Activated T-helper 2 cell treated with anti-CD3 and anti-CD28 coated beads, Interferon-gamma antibody, Interleukin-2, Interleukin-4, amounts not matched to agents 10 μg/mL and 5 μg/mL and 100 μg/mL, durations not matched to agents 14 hours and 24 hours and 36 hours (primary cell): ENCODE results near the gene TOMM22. TPM values are rescaled to one million over a fixed set of nuclear protein-coding genes. Genes with fewer than 3 reads are reported as not detected.

Source experiments
- DNase-seq: peaks from one replicate; pipeline ENCODE4 v3.0.0; 2021; ENCODE audit warnings: low spot score
- H3K27ac Mint-ChIP-seq: one replicate; pipeline ENCODE4 v1.8.0; 2021; ENCODE audit warnings: mixed read lengths
- H3K27me3 Mint-ChIP-seq: one replicate; pipeline ENCODE4 v1.8.0; 2021; ENCODE audit warnings: low read depth, mixed read lengths
- H3K36me3 Mint-ChIP-seq: one replicate; pipeline ENCODE4 v1.8.0; 2021; ENCODE audit warnings: low read depth, mixed read lengths
- H3K4me1 Mint-ChIP-seq: one replicate; pipeline ENCODE4 v1.8.0; 2021; ENCODE audit warnings: low read depth, mixed read lengths
- H3K4me3 Mint-ChIP-seq: one replicate; pipeline ENCODE4 v1.8.0; 2021; ENCODE audit warnings: low read depth, mild to moderate bottlenecking, moderate library complexity, mixed read lengths
- H3K9me3 Mint-ChIP-seq: one replicate; pipeline ENCODE4 v1.8.0; 2021; ENCODE audit warnings: mixed read lengths
- intact Hi-C: fragments of 100-400 bp; cut with micrococcal nuclease; formaldehyde crosslinking; loops from one replicate; pipeline ENCODE4 v1.15.1; 2023
- total RNA-seq: library from RNA; stranded (reverse); gene quantifications from 2 replicates; pipeline ENCODE4 v1.2.3, GENCODE V29; 2022

The TOMM22 gene
- total RNA-seq, 1 donor from 2014 or later, result 128 TPM

DNA sequence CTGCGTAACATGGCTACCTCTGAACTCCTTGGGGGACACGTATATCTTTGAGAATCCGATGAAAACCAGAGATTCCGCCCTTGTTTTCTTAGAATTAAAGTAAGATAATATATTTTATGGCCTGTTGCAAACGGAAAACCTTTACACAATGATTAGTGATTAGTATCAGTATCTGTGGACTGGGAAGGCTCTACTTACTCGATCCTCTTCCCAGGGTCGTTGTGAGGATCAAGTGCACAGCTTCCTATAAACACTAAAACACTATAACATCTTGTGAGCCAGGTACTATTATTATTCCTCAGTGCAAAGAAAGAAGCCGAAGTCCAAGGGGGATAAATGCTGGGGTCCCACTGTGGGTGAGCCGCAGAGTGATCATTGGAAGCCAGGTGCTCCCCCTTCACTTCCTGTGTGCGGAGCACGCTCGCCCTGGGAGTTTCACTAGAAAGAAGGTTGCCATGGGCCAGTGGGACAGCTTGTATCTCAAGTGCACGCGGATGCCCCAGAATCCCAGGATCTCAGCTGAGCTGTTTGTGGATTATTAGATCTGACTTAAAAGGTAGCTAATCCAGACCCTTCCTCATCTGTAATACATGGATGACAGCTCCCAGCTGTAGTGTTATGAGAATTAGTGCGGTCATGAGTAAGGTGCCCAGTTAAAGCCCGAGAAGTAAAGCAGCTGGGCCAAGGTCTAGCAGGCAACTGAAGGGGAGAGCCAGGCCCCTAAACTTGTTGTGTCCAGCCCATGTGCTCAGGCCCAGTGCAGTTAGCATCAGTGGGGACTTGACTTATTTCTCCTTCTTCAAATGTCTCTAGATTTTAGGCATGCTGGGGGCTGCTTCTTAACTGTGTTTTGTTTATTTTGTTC, 24.5 kb upstream of the TOMM22 start:
- H3K4me3 Mint-ChIP-seq, result peak overlapping the region; percentile 85

DNA sequence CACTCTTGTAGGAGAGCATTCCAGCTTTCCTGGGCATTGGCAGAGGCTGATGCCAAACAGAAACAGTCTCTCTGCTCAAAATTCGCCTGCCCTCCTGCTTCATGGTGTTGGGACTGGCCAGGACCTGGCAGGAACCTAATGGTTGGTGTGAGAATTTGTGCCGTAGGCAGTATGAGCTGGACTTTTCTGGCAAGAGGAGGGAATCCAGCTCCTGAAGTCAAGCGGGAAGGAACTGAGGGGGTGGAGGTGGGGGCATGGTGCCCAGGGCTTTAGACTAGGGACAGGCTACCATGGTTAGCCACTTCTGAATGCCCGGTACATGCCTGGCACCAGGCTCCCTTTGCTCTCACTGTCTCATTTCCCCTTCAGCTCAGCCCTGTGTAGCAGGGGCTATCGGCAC, 6.9 kb upstream of the TOMM22 start:
- no peaks in the 10 kb centered on the region for H3K9me3 Mint-ChIP-seq
- H3K27me3 Mint-ChIP-seq, result no peaks in the 10 kb centered on the region
- DNase-seq, result no peak
- H3K36me3 Mint-ChIP-seq, result peaks cover 27% of the 10 kb centered on the region
- H3K27ac Mint-ChIP-seq, result no peak overlapping the region
- intact Hi-C loops, result no loop called here
- no peaks in the 10 kb centered on the region for H3K4me1 Mint-ChIP-seq
- H3K4me3 Mint-ChIP-seq, result no peak overlapping the region

More for the DNA sequence above, 24.5 kb upstream of the TOMM22 start:
- DNase-seq, result peak; percentile 40
- Mint-ChIP-seq H3K27ac (peak overlapping the region; percentile 87), H3K36me3 (no peaks in the 10 kb centered on the region), H3K4me1 (peaks cover 10% of the 10 kb centered on the region), H3K27me3 (no peaks in the 10 kb centered on the region), H3K9me3 (no peaks in the 10 kb centered on the region)
- intact Hi-C loops, result loop anchor here (2.0 kb wide), 1 partner anchor 48 kb away; the partner anchor contains the start of gene GTPBP1

DNA sequence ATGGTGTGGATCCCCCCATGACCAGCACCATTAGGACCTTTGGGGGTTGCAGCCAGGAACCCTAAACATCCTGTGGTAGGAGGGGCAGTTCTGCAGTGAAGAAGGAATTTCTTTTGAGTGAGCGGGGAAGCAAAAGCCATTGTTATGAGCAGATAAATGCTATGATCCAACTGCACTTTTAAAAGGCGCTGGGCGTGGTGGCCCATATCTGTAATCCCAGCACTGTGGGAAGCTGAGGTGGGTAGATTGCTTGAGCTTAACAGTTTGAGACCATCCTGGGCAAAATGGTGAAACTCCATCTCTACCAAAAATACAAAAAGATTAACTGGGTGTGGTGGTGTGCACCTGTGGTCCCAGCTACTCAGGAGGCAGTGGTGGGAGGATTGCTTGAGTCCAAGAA, 5.9 kb upstream of the TOMM22 start:
- DNase-seq, result no peak
- no peak overlapping the region for H3K4me3 Mint-ChIP-seq
- no peaks in the 10 kb centered on the region for H3K9me3 Mint-ChIP-seq
- H3K36me3 Mint-ChIP-seq, result peaks cover 25% of the 10 kb centered on the region
- no peak overlapping the region for H3K27ac Mint-ChIP-seq
- intact Hi-C loops, result no loop called here
- no peaks in the 10 kb centered on the region for H3K27me3 Mint-ChIP-seq
- H3K4me1 Mint-ChIP-seq, result no peaks in the 10 kb centered on the region

DNA sequence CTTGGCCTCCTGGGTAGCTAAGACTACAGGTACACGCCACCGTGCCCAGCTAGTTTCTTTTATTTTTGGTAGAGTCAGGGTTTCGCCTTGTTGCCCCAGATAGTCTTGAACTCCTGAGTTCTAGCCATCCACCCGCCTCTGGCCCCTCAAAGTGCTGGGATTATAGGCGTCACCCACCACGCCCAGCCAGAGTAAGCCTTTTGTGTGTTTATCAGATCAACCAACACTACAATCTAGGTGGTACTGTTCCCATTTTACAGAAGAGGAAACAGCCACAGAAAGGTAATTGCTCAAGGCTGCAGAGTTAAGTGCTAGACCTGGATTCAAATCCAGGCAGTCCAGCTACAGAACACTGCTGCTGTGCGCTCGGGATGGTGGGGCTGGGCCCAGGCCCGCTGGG, 3.1 kb downstream of the TOMM22 start:
- no peaks in the 10 kb centered on the region for H3K9me3 Mint-ChIP-seq
- peaks cover 11% of the 10 kb centered on the region for H3K4me1 Mint-ChIP-seq
- no peaks in the 10 kb centered on the region for H3K27me3 Mint-ChIP-seq
- DNase-seq, result no peak
- no peak overlapping the region for H3K27ac Mint-ChIP-seq
- H3K36me3 Mint-ChIP-seq, result peaks cover 78% of the 10 kb centered on the region
- intact Hi-C loops, result no loop called here
- no peak overlapping the region for H3K4me3 Mint-ChIP-seq

DNA sequence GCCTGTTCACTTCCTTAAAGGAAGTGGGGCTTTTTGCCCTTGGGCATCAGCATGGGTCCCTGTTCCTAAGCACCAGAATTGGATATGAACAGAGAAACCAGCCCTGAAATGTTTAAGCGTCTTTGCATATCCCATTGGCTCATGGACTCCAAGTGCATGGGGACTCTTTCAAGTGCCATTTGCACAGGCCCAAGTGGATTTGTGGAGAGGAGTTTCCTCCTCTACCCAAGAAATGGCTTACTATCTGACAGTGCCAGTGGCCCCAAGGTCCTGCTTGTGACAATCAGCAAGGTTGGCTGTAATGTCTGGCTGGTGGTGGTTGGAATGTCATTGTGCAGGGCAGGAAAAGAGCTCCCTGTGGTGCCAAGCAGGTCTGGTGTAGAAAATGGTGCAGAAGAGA, 4.0 kb downstream of the TOMM22 start:
- no peaks in the 10 kb centered on the region for H3K9me3 Mint-ChIP-seq
- no peak overlapping the region for H3K27ac Mint-ChIP-seq
- peaks cover 11% of the 10 kb centered on the region for H3K4me1 Mint-ChIP-seq
- no peak for DNase-seq
- H3K4me3 Mint-ChIP-seq, result no peak overlapping the region
- peaks cover 84% of the 10 kb centered on the region for H3K36me3 Mint-ChIP-seq
- no peaks in the 10 kb centered on the region for H3K27me3 Mint-ChIP-seq
- intact Hi-C loops, result no loop called here

DNA sequence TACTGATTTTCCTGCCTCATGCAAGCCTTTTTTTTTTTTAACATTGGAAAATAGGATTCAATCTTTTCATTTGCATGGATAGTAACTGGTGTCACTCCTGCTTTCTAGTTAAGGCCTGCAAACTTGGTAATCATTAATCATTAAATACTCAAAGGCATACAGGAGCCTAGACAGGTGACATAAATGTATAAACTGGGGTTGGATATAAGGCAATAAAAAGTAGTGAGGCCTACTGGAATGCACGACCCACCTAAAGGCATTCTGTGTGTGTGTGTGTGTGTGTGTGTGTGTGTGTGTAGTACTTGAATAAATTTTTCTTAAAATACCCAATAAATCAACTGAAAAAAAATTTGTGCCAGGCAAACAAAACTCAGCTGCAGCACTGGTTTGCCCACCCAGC, 7.9 kb downstream of the TOMM22 start:
- DNase-seq, result no peak
- H3K4me1 Mint-ChIP-seq, result peaks cover 18% of the 10 kb centered on the region
- peaks cover 86% of the 10 kb centered on the region for H3K36me3 Mint-ChIP-seq
- intact Hi-C loops, result no loop called here
- no peak overlapping the region for H3K4me3 Mint-ChIP-seq
- no peak overlapping the region for H3K27ac Mint-ChIP-seq
- H3K9me3 Mint-ChIP-seq, result no peaks in the 10 kb centered on the region
- no peaks in the 10 kb centered on the region for H3K27me3 Mint-ChIP-seq

DNA sequence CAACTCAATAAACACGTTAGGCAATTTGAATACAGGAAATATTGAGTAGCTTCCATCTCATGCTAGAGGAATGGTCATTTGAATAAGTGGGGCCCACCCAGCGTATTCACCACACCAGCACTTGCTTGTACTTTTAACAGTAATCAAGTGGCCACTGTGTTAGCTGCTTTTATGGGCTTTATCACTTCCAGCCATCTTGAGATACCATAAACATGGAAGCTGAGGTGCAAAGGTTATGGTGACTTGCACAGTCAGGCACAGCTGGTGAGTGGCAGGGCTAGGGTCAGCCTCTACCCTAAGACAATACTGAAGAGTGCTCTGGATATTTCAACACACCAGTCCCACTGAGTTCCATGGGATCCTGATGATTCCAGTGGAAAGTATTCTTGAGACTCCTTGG, 12.3 kb downstream of the TOMM22 start:
- Mint-ChIP-seq H3K27ac (peak overlapping the region; percentile 64), H3K4me1 (peaks cover 53% of the 10 kb centered on the region), H3K36me3 (peaks cover 82% of the 10 kb centered on the region), H3K27me3 (no peaks in the 10 kb centered on the region), H3K4me3 (no peak overlapping the region), H3K9me3 (no peaks in the 10 kb centered on the region)
- intact Hi-C loops, result no loop called here
- DNase-seq, result no peak

DNA sequence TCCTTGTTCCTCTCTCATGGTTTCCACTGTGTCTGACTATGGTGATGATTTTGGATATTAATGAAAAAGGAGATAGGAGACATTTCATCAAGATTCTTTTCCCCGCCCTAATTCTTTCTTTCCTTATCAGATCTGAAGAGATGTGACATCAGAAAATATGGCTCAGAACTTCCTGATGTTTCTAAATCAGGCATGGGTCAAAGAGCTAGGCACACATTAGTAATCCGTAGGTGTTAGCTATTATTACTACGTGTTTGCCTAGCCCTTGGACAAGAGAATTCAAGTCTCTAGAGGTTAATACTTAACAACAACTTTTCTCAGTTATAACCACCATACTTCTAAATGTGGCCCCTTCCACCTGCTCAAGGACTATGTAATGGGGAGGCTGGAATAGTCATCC, 13.2 kb downstream of the TOMM22 start:
- DNase-seq, result no peak
- peak overlapping the region; percentile 77 for H3K27ac Mint-ChIP-seq
- peaks cover 54% of the 10 kb centered on the region for H3K4me1 Mint-ChIP-seq
- intact Hi-C loops, result no loop called here
- no peaks in the 10 kb centered on the region for H3K9me3 Mint-ChIP-seq
- H3K4me3 Mint-ChIP-seq, result no peak overlapping the region
- H3K27me3 Mint-ChIP-seq, result no peaks in the 10 kb centered on the region
- peaks cover 82% of the 10 kb centered on the region for H3K36me3 Mint-ChIP-seq

DNA sequence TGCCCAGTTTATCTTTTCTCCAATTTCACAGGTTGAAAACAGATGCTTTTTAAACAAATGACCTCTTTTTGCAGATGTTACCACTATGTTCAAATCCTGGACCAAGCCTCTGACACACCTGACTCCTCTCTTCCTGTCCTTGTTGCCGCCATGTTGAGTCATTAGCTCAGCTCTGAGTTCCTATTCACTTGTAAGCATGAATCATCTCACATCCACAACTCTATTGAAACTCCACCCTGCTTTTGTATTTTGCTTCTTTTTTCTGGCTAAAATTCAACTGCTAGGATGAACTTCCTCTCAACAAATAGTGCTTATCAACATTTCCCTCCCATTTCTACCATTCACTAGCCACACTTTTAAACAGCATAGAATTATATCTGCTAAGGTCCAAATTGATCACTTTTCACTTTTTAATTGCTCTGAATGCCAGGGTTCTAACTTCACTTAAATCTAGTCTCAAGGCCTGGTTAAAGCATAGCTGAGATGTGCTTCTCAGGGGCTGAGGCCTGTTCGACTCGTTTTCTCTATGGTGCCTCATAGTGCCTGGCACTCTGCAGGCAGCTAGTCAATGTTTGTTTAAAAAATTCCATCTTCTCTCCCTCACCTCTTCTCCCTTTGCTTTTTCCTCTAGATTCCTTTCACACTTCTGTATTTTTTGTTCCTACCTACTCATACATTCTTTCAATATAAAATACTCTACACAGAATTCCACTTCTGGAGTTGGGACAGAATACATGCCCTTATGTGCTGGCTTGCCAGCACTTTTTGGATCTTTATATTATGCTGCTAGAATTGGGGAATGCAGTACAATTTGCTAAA, 15.1 kb downstream of the TOMM22 start:
- DNase-seq, result no peak
- no peaks in the 10 kb centered on the region for H3K9me3 Mint-ChIP-seq
- H3K4me1 Mint-ChIP-seq, result peaks cover 51% of the 10 kb centered on the region
- peak overlapping the region; percentile 84 for H3K27ac Mint-ChIP-seq
- peak overlapping the region; percentile 92 for H3K4me3 Mint-ChIP-seq
- H3K27me3 Mint-ChIP-seq, result no peaks in the 10 kb centered on the region
- intact Hi-C loops, result no loop called here
- peaks cover 73% of the 10 kb centered on the region for H3K36me3 Mint-ChIP-seq

DNA sequence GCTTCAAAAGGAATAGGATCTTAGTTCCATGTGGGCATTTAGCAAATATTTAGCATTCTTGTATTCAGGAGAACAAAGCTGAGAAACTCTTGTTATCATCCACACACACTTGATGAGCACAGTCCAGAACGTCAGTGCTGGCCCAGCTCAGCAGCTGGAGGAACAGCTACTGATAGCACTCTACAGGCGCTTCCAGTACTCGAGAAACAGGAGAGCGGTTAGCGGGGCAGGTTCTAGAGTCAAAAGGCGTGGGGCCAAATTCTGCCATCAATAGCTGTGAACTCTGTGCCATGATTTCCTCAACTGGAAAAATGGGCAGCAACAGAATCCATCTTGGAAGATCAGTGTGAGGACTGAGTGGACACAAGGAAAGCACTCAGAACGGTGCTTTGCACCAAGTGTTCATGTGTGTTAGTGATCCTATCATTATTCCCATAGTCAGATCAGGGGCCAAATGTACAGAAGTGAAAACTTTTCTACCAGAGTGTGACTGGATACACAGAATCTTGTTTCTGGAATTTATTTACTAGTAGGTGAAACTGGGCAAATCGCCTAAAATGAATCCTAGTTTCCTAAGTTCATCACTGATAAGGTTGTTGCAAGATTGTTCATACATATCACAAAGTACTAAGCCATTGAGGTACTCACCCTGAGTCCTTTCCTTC, 15.8 kb downstream of the TOMM22 start:
- H3K36me3 Mint-ChIP-seq, result peaks cover 66% of the 10 kb centered on the region

DNA sequence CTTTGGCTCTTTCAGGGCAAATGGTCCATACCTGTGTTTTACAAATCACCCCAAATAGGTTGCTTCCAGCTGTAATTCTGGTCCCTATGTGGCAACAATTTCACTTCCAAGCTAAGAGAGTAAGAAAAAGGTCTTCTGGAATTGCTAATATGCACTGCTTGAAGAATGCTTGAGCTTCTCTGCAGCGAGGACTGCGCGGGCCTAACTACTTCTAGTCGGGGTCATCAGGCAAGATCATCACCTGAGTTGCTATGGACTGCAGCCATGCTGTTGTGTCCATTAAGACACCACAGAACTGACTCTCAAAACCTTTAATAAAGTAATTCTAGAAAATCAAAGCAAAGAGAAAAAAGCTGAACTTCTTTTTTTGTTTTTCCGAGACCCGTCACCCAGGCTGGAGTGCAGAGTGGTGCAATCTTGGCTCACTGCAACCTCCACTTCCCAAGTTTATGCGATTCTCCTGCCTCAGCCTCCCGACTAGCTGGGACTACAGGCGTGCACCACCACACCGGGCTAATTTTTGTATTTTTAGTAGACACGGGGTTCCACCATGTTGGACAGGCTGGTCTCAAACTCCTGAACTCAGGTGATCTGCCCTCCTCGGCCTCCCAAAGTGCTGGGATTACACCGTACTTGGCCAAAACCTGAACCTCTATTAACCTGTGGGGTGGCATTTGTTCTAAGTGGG, 16.8 kb downstream of the TOMM22 start:
- Mint-ChIP-seq H3K36me3 (peaks cover 57% of the 10 kb centered on the region), H3K4me1 (peaks cover 45% of the 10 kb centered on the region), H3K9me3 (no peaks in the 10 kb centered on the region), H3K27ac (peak overlapping the region; percentile 94), H3K27me3 (no peaks in the 10 kb centered on the region), H3K4me3 (peak overlapping the region; percentile 92)
- intact Hi-C loops, result no loop called here
- no peak for DNase-seq

More for the DNA sequence above, 15.8 kb downstream of the TOMM22 start:
- no peaks in the 10 kb centered on the region for H3K9me3 Mint-ChIP-seq
- no peak for DNase-seq
- H3K27ac Mint-ChIP-seq, result peak overlapping the region; percentile 84
- peak overlapping the region; percentile 92 for H3K4me3 Mint-ChIP-seq
- peaks cover 51% of the 10 kb centered on the region for H3K4me1 Mint-ChIP-seq
- intact Hi-C loops, result no loop called here
- no peaks in the 10 kb centered on the region for H3K27me3 Mint-ChIP-seq

DNA sequence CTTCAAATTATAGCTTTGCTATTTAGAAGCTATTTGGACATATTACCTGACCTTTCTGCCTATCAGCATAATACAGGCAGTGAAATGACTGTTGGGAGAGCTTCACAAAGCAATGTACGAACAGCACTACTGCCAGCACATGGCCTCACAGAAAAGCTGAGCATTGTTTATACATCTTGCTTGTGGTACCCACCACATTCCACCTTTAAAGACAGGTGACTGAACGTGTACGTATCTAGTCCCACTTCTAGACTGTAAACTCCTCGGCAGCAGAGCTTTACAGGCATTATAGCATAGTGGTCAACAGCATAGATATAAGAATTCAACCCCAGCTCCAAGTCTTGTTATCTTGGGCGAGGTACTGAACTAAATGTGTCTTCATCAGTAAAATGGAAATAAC, 17.4 kb downstream of the TOMM22 start:
- intact Hi-C loops, result no loop called here
- H3K4me1 Mint-ChIP-seq, result peaks cover 39% of the 10 kb centered on the region
- no peak for DNase-seq

More for the DNA sequence above, 17.4 kb downstream of the TOMM22 start:
- H3K36me3 Mint-ChIP-seq, result peaks cover 51% of the 10 kb centered on the region
- peak overlapping the region; percentile 92 for H3K4me3 Mint-ChIP-seq
- H3K27me3 Mint-ChIP-seq, result no peaks in the 10 kb centered on the region
- H3K9me3 Mint-ChIP-seq, result no peaks in the 10 kb centered on the region
- H3K27ac Mint-ChIP-seq, result peak overlapping the region; percentile 94
